Mesothelial cell of epicardium (in vitro differentiated cells): Measurements from ENCODE around the gene ARMC9. TPM values are rescaled to one million over a fixed set of nuclear protein-coding genes. Genes with fewer than 3 reads are reported as not detected.

Experiments used
- DNase-seq, 2 experiments: peaks; one replicate each; pipeline ENCODE4 v3.0.0; 2021; ENCODE audit warnings: low spot score in 2 of 2; ENCODE audit not compliant: unreplicated experiment in 2 of 2
- H3K27ac Mint-ChIP-seq: 2 replicates; pipeline ENCODE4 v1.8.0; 2021; ENCODE audit warnings: mixed read lengths
- H3K27me3 Mint-ChIP-seq: 2 replicates; pipeline ENCODE4 v1.8.0; 2021; ENCODE audit warnings: low read depth, mixed read lengths
- H3K36me3 Mint-ChIP-seq: 2 replicates; pipeline ENCODE4 v1.8.0; 2021; ENCODE audit warnings: mixed read lengths
- H3K4me1 Mint-ChIP-seq: 2 replicates; pipeline ENCODE4 v1.8.0; 2021; ENCODE audit warnings: mixed read lengths
- H3K4me3 Mint-ChIP-seq: 2 replicates; pipeline ENCODE4 v1.8.0; 2021; ENCODE audit warnings: mild to moderate bottlenecking, moderate library complexity, mixed read lengths
- H3K9me3 Mint-ChIP-seq: 2 replicates; pipeline ENCODE4 v1.8.0; 2021; ENCODE audit warnings: mixed read lengths
- total RNA-seq: library from RNA; stranded (reverse); gene quantifications from 3 replicates; pipeline ENCODE4 v1.2.1, GENCODE V29; 2021
- TF ChIP-seq, protein P1 (sequence below): fragments of 200-600 bp; sonication (generic); IDR thresholded peaks from one replicate; pipeline ENCODE4 v1.5.0; 2021; ENCODE audit warnings: antibody characterized with exemption; ENCODE audit not compliant: unreplicated experiment

ARMC9 gene
- total RNA-seq, 1 donor from 2014 or later = 52.3 TPM

DNA sequence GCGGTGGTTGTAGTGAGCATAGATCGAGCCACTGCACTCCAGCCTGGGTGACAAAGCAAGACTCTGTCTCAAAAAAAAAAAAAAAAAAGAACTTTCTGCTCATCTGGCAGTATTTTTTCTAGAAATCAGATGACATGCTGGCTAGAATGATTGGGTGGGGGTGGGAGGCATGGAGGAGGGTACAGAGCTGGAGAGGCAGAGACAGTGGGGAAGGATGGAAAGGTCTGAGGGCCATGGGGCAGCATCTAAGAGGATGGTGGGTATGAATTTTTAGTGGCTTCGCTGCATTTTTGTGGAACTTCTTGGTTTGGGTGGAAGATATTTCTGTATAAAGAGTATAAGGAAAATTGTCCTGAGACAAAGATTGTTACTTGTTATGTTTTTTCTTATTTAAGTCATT, 23.3 kb downstream of the ARMC9 start:
- peak overlapping the region; percentile 94 for H3K27ac Mint-ChIP-seq
- no peak overlapping the region for H3K4me3 Mint-ChIP-seq
- peaks cover 14% of the 10 kb centered on the region for H3K9me3 Mint-ChIP-seq
- peaks cover 31% of the 10 kb centered on the region for H3K36me3 Mint-ChIP-seq
- H3K27me3 Mint-ChIP-seq = no peaks in the 10 kb centered on the region
- no peak for DNase-seq
- TF ChIP-seq, protein P1, sequence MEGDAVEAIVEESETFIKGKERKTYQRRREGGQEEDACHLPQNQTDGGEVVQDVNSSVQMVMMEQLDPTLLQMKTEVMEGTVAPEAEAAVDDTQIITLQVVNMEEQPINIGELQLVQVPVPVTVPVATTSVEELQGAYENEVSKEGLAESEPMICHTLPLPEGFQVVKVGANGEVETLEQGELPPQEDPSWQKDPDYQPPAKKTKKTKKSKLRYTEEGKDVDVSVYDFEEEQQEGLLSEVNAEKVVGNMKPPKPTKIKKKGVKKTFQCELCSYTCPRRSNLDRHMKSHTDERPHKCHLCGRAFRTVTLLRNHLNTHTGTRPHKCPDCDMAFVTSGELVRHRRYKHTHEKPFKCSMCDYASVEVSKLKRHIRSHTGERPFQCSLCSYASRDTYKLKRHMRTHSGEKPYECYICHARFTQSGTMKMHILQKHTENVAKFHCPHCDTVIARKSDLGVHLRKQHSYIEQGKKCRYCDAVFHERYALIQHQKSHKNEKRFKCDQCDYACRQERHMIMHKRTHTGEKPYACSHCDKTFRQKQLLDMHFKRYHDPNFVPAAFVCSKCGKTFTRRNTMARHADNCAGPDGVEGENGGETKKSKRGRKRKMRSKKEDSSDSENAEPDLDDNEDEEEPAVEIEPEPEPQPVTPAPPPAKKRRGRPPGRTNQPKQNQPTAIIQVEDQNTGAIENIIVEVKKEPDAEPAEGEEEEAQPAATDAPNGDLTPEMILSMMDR = no peak
- peaks cover 22% of the 10 kb centered on the region for H3K4me1 Mint-ChIP-seq

DNA sequence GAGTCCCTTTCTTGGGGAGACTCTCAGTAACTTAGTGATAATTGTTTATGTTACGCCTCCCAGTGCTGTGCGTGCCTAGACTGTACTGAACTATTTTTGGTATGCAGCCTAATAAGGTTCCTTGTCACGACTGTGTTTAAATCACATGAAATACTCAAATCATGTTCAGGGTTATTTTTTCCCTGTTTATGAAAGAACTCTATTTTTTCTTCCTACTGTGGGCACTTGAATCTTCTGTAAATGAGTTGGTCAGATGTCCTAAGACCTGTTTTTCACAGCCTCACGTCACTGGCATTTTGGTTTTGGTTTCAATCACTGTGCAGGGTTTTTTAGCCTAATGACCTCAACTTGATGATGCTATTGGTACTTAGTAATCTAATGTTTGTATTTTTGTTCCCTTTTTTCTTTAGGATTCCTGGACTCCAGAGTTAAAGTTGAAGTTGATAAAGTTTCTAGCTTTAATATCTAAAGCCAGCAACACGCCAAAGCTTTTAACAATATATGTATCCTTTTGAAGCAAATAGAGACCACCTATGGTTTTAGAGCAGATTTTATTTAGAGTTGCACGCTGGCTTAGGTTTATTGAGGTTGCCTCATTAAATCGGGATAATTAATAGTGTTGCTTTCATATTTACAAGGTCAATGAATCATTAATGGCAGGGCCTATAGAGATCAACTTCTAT, 24.0 kb downstream of the ARMC9 start:
- peaks cover 22% of the 10 kb centered on the region for H3K4me1 Mint-ChIP-seq
- DNase-seq = no peak
- H3K27me3 Mint-ChIP-seq = no peaks in the 10 kb centered on the region
- TF ChIP-seq, protein P1 = no peak
- H3K9me3 Mint-ChIP-seq = peaks cover 14% of the 10 kb centered on the region
- no peak overlapping the region for H3K4me3 Mint-ChIP-seq
- H3K27ac Mint-ChIP-seq = peak overlapping the region; percentile 94
- peaks cover 27% of the 10 kb centered on the region for H3K36me3 Mint-ChIP-seq

DNA sequence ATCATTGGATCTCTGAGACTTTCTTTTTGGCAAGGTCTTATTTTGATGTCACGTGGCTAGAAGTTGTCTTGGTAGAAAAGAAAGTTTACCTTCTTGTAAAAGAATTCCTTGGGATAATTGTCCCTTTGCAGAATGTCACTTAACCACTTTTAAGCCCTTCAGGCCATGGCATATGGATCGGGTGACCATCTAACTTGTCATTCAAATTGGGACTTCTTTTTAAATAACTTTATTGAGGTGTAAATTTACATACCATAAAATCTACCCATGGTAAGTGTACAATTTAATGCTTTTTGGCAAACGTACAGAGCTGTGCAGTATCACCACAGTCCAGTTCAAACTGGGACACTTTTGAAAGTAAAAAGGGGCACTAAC, 24.6 kb downstream of the ARMC9 start:
- Mint-ChIP-seq H3K27me3 (no peaks in the 10 kb centered on the region), H3K36me3 (peaks cover 25% of the 10 kb centered on the region), H3K4me1 (peaks cover 22% of the 10 kb centered on the region), H3K9me3 (peaks cover 14% of the 10 kb centered on the region), H3K4me3 (no peak overlapping the region), H3K27ac (peak overlapping the region; percentile 94)
- TF ChIP-seq, protein P1 = no peak
- no peak for DNase-seq

DNA sequence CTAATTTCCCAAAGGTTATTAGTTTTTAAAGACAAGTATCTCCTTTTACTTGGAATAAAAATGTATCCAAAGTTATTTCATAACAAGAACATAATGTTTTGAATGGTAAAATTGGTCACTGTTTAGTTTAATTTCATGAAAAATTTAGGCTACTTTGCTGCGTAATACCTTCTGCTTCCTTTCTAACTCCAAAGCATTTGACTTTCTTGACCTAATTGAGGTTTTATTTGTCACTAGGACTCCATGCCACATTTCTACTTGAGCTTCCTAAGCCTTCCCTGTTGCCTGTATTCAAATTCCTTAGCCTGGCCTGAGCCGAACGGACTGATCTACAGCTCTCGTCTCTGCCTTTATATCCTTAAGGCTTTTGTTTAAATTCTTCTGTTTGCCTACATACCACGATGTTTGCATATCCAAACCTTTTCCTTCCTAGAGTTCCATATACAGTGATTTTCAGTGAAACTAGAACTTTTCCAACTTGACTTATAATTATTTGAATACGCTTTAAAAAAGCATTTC, 25.1 kb downstream of the ARMC9 start:
- H3K27me3 Mint-ChIP-seq = no peaks in the 10 kb centered on the region
- peaks cover 14% of the 10 kb centered on the region for H3K9me3 Mint-ChIP-seq
- TF ChIP-seq, protein P1 = no peak
- peaks cover 27% of the 10 kb centered on the region for H3K4me1 Mint-ChIP-seq
- no peak overlapping the region for H3K4me3 Mint-ChIP-seq
- H3K36me3 Mint-ChIP-seq = peaks cover 21% of the 10 kb centered on the region
- no peak for DNase-seq
- peak overlapping the region; percentile 94 for H3K27ac Mint-ChIP-seq

DNA sequence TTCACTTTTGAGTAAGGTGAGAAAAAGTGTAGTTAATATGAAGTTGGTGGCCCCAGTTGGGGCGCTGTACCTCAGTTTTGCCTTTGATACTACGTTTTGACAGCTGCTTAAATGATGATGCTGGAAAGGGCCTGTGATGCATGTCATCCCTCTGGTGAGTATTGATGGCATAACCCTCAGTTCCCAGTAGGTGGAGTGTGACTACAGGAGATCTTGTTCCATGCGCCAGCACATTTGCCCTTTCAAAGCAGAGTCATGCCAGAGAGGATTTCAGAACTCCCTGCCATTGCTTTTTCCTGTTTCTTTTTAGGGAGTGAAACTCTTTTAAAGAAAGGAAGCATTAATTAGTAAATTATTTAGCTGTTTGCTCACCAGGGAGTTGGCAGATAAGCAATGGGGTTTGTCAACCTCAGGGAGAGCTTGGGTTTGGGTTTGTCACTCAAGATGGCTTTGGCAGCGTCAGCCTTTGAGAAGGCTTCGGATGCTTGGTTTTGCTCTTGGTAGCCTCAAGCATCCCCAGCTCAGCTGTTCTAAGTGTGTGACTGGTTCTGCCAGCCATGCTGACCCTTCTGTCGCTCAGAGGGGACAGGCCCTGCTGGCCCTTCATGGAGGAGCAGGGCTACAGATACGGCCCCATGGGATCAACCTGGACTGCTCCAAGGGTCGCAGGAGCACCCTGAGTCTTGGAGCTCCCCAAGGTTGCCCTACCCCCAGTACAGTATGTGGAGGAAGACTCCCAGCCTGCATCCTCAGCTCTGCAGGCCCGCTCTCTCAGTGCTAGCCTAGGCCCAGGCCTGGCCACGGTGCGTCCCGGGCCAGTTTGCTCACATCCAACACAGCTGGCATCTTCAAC, 29.1 kb downstream of the ARMC9 start:
- peak overlapping the region; percentile 32 for H3K27ac Mint-ChIP-seq
- peaks cover 25% of the 10 kb centered on the region for H3K4me1 Mint-ChIP-seq
- TF ChIP-seq, protein P1 = peak; percentile 47
- no peak overlapping the region for H3K4me3 Mint-ChIP-seq
- H3K36me3 Mint-ChIP-seq = peaks cover 3% of the 10 kb centered on the region
- no peaks in the 10 kb centered on the region for H3K27me3 Mint-ChIP-seq
- no peaks in the 10 kb centered on the region for H3K9me3 Mint-ChIP-seq
- DNase-seq = no peak
